GM18868 (cell line): ENCODE results near the gene CTRB2.

ENCODE experiments used
- ATAC-seq: cut with Tn5 transposase; IDR thresholded peaks from one replicate; pipeline ENCODE4 v1.9.1; 2021; ENCODE audit warnings: mild to moderate bottlenecking, moderate library complexity; ENCODE audit not compliant: unreplicated experiment

CTRB2 gene

GRCh38 chr16:75206749-75207451 lies at the start of gene CTRB2:
Gene CTRB2 (minus strand): TSS chr16:75207161. CDS start chr16:75207141, 20 bp downstream.
- peak; percentile 78 for ATAC-seq

- no peak for ATAC-seq
Observed at GRCh38 chr16:75256059-75256571, 49.2 kb upstream of the CTRB2 start.

GRCh38 chr16:75254359-75254837 lies 47.4 kb upstream of the CTRB2 start:
- ATAC-seq: no peak

- no peak for ATAC-seq
Observed at GRCh38 chr16:75252946-75253911, 46.3 kb upstream of the CTRB2 start.

GRCh38 chr16:75252049-75252864 lies 45.3 kb upstream of the CTRB2 start:
- no peak for ATAC-seq

- peak; percentile 90 for ATAC-seq
Observed at GRCh38 chr16:75251280-75252048, 44.5 kb upstream of the CTRB2 start, which contains the start of gene BCAR1. Gene BCAR1 (minus strand): TSS chr16:75251624. CDS start chr16:75251482, 142 bp downstream.

GRCh38 chr16:75250809-75251279 lies 43.9 kb upstream of the CTRB2 start:
- ATAC-seq: peak; percentile 21

GRCh38 chr16:75250089-75250808 lies 43.3 kb upstream of the CTRB2 start:
- no peak for ATAC-seq

- ATAC-seq: no peak
Observed at GRCh38 chr16:75249441-75249840, 42.5 kb upstream of the CTRB2 start.

GRCh38 chr16:75248536-75249380 lies 41.8 kb upstream of the CTRB2 start:
- ATAC-seq: no peak

GRCh38 chr16:75248142-75248535 lies 41.2 kb upstream of the CTRB2 start:
- ATAC-seq: no peak

GRCh38 chr16:75247249-75247648 lies 40.3 kb upstream of the CTRB2 start:
- no peak for ATAC-seq

GRCh38 chr16:75246504-75247205 lies 39.7 kb upstream of the CTRB2 start:
- no peak for ATAC-seq

- peak; percentile 58 for ATAC-seq
Observed at GRCh38 chr16:75244844-75245758, 38.1 kb upstream of the CTRB2 start.

GRCh38 chr16:75244225-75244809 lies 37.4 kb upstream of the CTRB2 start:
- ATAC-seq: no peak

- no peak for ATAC-seq
Observed at GRCh38 chr16:75243667-75244224, 36.8 kb upstream of the CTRB2 start.
